HPDE6-E6E7 (cell line): Measurements from ENCODE around the gene DLGAP4.

Experiments
- DNase-seq: peaks from one replicate; pipeline ENCODE4 v3.0.0; 2011; ENCODE audit warnings: missing footprints; ENCODE audit errors: extremely low spot score

Gene DLGAP4

DNA sequence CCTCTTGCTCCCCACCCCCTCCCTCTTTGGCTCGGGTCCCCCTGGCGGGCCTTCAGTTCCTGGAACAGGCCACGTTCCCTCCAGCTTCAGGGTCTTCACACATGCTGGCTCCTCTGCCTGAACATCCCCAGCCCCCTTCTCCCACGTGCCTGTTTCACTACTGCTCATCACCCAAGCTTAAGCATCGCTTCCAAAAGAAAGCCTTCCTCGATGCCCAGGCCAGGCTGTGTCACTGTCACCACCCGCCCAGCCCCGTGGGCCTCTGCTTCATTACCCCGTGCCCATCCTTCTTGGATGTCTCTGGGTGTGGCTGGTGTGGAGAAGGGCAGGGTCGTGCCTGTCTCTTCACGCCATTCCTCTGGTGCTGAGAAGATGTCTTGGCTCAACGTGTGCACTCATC, 2.8 kb downstream of the DLGAP4 start:
- DNase-seq: no peak

DNA sequence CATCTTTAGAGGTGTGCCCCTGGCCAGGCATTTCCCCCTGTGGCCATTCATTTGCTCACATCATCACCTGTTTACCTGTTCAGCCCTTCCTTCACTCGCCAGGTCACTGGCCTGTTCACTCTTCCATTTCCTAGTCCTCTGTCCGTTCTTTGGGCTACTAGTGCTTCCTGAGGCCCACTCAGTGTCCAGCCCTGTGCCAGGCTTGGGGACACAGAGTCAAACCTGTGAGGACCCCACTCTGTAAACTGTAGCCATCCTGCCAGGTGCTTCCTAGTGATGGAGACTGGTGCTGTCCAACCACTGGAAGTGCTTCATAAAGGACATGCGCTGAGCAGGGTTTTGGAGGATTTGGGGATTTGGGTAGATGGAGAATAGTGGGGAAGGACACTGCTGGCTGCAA, 3.5 kb downstream of the DLGAP4 start:
- DNase-seq: no peak

DNA sequence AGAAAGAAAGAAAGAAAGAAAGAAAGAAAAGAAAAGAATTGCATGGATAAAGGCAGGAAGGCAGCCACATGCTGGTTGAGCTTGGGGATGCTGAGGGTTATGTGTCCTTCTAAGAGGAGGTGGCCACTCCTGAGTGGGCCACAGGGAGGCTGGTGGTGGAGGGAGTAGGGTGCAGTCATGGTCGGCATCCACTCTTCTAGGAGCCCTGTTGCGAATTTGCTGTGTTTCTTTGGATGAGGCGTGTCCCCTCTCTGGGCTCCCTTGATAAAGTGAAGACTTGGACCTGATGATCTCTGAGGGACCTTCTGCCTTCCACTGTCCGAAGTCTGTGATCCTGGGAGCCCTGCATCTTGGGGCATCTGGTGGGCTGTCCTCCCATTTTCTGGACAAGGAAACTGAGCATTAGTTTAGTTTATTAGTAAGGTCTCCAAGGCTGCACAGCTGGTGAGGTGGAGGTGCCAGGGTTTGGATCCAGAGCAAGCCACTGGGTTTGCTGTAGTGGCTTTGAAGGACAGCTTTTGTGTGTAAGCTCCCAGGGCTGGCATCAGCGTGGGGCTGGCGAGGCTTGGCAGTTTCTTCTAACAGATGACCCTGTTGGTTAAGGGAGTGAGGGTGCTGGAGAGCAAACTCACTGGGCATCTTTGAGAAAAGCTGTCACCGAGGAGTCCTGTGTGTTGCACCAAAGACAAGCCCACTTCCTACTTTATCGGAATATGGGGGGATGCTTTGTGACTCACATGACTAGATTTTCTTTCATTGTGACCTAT, 4.3 kb downstream of the DLGAP4 start:
- DNase-seq: no peak

DNA sequence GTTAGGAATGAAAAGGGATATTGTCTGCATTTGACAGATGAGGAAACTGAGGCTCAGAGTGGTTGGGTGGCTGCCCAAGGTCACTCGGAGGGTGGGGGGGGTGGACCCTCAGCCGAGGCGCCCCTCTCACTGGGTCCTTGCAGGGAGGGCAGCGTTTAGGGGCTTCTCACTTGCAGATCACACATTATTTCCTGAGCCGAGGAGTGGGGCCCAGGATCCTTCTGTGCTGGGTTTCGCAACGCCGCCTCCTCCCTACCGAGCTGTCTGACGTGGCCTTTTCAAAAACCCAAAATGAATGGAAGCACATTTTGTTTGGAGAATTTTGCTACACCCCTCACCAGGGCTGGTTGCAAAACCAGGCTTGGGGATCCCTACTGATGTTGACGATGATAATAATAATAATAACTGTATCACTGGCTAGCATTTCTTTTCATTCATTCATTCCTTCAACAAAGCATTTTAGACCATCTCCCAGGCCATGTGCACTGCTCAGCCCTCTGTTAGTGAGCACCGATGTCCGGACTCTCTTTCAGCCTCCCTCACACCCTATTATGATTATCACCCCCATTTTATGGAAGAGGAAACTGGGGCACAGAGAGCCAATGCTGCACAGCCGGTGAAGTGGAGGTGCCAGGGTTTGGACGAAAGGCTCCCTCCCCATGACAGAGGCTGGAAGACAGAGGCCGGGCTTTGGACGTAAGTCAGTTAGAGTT, 5.2 kb downstream of the DLGAP4 start:
- no peak for DNase-seq

DNA sequence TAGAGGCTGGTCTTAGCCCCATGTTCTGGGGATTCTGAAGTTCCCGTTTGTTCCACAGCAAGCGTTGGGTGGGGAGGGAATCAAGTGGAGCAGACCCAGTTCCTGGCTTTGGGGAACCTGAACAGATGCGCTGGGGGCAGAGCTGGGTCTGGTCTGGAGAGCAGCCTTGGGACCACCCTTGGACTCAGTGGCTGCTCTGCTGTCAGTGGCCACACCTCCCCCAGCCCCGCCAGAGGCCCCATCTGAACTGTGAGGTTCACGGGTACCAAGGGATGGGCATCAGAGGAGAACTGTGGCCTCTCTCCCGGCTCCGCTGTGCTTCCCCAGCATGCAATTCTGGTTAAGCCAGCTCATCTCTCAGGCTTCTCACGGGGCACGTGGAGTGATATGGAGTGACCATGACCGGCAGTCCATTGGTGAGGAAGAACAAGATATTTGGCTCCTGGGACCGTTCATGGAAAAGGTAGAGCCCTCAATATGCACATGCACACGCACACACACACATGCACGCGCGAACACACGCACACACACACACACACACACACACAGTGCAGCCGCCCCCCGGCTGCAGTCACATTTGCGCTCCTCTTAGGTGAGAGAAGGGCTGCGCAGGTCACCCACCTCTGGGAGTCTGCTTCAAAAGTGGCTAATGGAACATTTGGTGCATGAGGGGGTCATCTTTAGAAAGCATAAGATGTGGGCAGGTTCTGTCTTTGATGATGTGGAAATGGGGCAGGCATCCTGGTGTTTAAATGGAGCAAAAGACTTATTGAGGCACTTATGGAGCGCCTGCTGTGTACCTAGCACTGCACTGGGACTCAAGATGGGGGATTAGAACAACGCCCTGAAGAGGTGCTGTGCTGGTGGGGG, 6.0 kb downstream of the DLGAP4 start:
- DNase-seq: no peak

DNA sequence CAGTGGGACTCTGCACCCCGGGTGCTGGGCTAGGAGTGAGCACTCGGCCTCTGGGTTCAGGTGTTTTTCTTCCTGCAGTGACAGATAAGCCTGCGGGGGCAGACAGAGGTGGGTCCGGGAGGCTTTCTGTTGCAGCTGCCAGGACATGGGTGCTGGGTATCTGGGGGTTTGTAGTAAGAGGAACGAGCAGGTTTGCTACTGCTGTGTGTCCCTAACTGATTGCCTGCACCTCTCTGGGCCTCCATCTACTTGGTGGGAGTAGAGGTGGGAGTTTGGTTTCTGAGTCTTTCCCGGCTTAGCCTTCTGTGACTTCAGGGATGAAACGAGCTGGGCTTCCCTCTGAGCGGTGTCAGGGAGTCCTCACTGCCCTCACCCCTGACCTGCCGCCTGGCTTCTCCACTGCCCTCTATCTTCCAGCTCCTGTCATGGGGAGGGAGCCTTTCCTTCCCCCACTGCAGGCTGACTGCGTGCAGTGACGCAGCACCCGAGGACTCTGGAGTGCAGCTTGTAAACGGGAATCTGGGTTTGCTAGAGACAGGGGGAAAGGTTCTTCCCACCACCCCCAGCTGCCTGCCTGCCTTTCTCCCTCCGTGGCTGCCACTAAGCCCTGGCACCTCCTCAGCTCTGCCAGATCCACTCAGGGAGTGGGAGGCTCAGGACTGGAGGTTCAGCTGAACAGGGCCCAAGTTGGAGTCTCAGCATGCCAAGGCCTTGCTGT, 6.7 kb downstream of the DLGAP4 start:
- no peak for DNase-seq

DNA sequence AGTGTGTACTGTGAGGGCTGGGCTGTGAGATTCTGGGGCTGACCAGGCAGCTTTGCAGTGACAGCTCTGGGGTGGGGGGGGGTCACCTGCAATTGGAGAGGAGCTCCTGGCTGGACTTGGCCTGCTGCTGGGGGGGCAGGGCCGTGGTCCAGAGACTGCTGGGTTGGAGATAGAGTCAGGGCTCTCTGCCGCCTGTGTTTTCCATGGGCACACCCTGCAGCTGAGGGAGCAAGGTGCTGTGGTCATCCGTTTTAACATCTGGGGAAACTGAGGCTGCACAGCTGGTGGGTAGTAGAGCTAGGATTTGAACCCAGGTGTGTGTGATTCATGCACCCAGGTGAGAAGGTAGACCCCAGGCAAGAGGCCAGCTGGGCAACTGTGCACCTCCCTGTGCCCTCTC, 7.3 kb downstream of the DLGAP4 start:
- no peak for DNase-seq

DNA sequence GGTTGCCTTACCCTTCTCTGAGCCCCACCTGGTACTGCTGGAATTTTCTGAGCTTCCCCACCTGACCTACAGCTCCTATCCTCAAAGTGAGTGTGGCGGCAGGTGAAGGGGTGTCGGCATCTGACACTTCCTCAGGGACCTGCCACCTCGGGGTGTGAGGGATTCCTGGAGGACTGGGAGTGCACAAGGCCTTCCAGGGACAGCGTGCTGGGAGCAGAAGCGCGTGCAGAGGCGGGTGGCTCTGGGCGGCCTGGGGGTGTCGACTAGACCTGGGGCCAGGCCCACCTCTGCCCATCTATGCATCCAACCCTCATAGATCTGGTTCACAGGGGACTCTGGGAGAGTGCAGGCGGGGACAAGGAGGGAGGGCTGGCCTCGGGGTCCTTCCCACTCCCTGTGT, 7.8 kb downstream of the DLGAP4 start:
- no peak for DNase-seq

DNA sequence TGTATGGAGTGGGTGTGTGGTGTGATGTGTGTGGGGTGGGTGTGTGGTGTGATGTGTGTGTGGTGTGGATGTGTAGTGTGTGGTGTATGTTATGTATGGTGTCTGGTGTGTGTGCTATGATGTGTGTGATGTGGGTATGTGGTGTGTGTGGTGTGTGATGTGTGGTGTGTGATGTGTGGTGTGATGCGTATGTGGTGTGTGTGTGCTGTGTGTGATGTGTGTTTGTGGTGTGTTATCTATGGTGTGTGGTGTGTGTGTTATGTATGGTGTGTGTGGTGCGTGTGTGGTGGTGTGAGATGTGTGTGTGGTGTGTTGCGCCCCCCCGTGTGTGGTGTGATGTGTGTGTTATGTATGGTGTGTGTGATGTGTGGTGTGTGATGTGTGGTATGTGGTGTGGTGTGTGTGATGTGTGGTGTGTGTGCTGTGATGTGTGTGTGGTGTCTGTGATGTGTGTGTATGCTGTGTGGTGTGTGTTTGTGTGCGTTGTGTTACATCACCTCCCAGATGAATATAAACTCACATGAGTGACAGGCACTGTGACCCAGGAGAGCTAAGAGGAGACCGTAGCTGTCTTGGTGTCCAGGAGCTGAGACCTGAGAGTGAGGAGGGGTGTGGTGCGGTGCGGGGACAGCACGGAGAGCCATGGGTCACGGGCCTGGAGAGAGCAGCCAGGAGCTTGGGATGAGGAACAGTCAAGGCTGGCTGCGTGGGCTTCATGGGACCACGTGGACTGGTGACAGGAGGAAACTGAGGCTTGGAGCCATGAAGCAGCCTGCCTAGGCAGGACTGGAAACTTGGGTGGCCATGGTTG, 8.8 kb downstream of the DLGAP4 start:
- no peak for DNase-seq

DNA sequence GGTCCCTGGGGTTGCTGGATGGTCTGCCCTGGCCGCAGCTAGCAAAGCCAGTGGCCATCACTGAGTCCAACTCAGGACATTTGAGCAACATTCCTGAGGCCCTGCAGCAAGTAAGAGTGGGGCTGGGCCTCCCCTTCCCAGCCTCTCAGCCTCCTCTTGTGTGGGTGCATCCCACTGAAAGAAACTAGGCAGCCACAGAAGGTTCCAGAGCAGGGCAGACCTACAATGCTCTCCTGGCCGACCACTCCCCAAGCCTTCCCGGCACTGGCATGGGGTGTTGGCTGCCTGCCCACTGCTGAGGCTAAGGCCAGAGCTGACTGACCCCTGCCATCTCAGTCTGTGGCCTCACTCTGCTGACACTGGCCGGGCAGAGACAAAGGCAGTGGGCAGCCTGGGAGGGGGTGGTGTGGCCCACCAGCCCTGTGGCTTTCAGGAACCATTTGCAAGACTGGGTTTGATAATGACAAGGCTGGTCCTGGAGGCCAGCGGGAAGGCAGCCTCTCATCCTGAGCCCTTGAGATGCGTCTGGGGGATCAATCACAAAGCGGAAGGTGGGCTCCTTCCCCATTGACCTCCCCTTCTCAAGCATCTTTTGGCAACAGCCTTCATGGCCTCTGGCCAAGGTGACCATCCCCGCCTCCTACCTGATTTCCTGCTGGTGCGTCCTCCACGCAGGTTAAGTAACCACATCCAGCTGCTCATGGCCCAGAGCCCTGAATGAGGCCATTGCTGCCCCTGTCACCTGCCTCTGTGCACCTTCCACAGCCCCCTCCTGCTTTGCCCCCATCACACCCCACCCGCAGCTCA, 9.6 kb downstream of the DLGAP4 start:
- no peak for DNase-seq

DNA sequence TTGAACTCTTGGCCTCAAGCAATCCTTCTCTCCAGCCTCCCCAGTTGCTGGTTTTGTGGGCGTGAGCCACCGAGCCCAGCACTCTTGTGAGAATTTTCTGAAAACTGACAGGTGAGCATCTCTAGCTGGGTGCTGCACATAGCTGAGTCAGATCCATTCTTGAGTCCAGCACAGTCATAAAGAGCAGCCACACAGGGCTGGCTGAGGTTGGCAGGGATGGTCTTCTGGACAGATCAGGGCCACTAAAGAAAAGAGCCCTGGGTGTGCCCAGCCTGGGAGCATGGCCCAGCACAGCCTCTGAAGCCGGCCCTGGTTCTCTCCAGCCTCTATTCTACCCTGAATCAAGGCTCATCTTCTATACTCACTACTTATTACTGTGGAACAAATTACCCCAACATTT, 11.5 kb downstream of the DLGAP4 start:
- DNase-seq: no peak

DNA sequence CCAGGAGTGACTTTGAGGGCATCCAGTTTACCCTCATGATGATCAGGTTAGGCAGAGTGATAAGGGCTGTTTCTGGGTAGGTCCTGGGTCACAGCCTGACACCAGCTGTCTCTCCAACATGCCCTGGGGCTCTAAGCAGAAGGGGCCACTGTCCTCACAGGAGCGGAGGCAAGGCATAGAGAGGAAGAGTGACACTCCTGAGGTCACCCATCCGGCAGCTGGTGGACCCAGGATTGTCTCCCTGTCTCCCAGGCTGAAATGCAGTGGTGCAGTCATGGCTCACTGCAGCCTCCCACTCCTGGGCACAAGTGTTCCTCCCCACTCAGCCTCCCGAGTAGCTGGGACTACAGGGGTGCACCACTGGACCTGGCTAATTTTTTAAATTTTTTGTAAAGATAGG, 12.0 kb downstream of the DLGAP4 start:
- DNase-seq: no peak

DNA sequence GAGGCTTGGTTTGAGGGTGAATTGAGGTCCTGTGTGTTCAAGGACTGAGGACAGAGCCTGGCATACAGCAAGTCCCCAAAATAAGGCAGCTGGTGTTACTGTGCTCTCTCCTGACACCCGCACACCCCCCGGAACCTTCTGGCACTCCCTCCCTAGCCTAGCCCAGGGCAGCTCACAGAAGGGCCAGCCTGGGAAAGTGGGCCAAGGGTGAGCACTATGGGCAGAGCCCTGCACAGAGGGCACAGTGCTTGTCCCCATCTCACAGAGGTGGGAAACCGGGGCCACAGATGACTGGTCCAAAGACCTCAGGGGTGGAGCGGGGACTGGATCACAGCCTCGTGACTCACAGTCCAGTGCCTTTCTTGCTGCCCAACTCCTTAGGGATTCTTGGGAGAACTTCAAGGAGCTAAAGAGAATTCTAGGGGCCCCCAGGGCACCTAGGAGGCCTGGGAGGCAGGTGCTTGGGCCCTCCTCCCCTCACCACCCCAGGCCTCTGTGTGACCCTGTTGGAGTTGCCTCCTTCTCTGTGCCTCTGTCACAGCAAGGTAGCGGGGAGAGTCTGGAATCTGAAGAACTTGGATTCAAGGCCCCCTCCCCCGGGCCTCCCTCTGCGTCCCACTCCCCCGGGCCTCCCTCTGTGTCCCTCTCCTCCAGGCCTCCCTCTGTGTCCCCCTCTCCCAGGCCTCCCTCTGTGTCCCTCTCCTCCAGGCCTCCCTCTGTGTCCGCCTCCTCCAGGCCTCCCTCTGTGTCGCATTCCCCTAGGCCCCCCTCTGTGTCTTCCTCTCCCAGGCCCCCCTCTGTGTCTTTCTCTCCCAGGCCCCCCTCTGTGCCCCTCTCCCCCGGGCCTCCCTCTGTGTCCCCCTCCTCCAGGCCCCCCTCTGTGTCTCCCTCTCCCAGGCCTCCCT, 13.5 kb downstream of the DLGAP4 start:
- no peak for DNase-seq

DNA sequence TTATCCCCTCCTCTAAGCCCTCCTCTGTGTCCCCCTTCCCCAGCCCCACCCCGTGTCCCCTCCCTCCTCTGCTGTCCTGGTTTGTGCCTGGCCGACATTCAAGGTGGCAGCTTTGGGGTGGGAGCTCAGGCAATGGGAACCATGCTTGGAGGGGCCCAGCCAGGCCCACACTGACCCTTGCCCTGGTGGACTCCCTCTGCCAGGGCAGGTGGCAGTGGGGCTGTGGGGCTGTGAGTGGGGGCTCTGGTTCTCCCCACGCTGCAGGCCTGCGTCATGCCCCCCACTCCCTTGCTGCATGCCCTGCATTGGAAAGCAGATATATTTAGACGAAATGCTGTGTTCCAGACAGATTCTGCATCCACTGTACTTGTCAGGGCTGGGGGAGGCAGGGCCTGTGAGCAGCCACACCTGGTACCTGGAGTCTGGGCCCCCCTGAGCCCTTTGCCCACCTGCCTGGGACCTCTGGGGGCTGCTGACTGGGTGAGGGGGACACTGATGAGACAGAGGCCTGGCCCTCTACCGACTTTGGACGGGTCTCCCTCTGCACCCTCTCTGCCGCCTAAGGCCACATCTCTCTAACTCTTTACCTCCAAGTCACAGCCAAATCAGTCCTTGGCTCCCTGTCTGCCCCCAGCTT, 14.2 kb downstream of the DLGAP4 start:
- DNase-seq: no peak

DNA sequence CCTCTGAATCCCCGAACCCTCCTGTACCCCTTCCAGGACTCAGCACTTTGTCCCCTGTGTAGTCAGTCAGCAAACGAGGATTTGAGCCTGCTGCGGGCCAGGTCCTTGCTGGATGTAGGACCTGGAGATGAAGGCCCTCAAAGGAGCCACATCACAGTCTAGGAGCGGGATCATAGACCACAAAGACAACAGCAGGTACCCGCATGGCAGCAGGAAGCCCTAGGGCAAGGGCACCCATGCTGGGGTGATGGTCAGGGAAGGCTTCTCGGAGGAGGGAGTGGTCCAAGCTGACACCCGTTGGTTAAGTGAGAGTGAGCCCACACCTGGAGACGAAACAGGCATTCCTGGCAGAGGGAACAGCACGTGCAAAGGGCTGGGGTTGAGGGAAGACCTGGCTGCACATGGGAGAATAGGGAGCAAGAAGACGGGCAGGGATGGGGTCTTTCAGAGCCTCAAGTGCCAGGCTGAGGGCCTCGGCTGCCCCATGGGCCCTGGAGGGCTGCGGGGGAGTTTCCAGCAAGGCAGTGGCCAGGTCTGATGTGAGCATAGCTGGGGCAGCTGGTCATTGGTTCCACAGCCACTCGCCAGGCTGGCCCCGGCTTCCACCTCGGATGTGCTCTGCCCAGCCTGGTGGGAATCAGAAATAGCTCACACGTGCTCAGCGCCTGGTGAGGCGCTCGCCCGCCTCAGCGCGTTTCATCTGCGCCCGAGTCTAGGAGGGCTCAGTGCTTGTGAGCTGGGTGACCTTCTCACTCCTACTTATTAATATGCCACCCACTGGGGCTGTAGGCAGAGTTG, 15.0 kb downstream of the DLGAP4 start:
- DNase-seq: no peak

DNA sequence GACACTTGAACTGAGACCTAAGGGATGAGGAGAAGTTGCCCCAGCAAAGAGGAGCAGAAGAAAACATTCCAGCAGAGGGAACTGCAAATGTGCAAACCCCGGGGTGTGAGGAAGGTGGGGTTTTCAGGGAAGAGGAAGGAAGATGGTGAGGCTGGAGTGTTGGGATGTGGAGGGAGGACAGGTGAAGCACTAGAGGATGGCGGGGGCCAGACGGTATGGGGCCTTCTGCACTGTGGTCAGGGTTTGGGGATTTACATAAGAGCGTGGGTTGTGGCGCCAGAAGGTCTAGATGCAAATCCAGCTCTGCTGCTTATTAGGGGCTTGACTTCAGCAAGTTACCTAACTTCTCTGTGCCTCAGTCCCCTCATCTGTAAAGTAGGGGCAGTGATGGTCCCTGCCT, 16.0 kb downstream of the DLGAP4 start:
- no peak for DNase-seq

DNA sequence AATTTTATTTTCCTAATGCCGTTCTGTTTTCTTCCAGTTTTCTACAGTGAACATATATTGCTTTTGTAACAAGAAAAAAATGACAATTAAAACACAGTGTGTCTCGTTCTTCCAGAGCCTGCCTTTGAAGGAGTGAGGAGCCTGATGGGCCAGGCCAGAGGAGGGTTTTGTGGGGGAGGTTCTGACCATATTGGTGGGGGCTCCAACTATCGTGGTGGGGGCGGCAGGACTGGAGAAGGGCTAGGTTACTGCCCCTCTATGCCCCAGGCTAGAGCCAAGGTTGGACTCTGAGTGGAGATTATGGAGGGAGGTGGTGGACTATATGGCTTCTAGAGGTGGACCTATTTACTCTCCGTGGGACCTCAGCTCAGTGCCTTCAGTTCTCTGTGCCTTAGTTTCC, 24.0 kb downstream of the DLGAP4 start:
- DNase-seq: no peak

DNA sequence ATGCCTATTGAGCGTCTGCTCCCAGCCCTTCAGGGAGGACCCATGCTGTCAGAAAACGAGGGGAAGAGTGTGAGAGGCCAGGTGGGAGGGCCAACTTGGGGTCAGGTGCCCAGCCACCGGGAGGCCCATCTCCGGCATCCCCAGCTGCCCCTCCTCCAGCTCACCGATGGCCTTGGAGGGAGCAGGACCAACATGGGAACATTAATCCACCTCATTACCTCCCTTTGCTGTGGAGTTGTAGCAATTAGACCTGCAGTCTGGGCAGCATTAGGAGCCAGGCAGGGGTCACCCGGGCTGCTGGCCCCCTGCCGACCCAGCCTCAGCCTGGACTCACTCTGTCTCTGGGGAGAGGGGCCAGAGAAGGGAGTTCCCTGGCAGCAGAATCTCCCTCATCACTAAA, 25.1 kb downstream of the DLGAP4 start:
- DNase-seq: no peak
